Measurements from ENCODE around the gene BCOR.

BCOR gene

DNA sequence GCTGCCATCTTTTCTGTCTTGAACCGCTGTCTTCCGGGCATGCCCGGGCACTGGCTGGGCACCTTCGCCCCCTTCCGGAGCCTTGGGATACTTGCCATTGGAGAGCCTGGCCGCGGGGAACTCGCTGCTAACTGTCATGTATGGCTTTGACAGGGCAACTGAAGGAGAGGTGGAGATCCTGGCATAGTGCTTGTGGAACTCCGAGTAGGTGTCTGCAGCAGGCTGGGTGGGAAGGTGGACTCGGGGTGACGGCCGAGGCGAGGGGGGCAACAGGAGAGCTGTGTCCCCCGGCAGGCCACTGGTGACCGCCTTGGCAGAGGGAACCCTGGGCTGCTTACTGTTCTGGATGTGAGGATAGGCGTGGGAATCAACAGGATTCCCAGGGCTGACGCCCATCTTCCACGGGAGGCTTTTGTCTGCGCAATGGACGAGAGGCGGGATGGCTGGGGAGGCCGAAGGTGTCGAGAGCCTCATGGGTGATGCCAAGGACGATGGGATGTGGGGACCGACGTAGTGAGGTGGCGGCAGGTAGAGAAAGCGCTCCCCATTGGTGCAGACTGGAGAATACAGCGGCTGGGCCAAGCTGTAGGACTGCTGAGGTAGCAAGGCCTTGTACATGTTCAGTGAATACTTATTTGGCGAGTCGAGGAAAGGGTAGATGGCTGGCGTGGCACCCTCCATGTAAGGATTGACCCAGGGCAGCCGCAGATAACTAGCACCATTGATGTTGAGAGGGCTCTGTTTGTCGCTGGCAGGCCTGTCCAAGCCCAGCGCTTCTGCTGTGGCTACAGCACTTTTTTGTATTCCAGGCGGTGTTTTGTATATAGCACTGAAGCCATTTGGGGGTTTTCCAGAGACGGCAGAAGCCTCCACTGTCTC is 23.4 kb downstream of the BCOR start:
- Histone ChIP-seq H3K9me3 (ENCODE audit: insufficient read depth, low read depth, low read length) (no peaks in the 10 kb centered on the region), H3F3A (ENCODE audit: low read depth) (no peaks in the 10 kb centered on the region), H3K27me3 (ENCODE audit: insufficient read depth, low read length, poor library complexity, severe bottlenecking) (no peaks in the 10 kb centered on the region), H3K4me2 (ENCODE audit: low read depth, low read length, poor library complexity, severe bottlenecking) (no peak overlapping the region), H3K4me3 (ENCODE audit: low read length, poor library complexity, severe bottlenecking) (no peak overlapping the region), H3K36me3 (ENCODE audit: insufficient read depth, low read length) (peaks cover 92% of the 10 kb centered on the region; the same call in 1 of the 2 replicates), H3K9me2 (replicated peaks; ENCODE audit: low read depth, low read length) (no peaks in the 10 kb centered on the region), H4K20me1 (ENCODE audit: insufficient read depth, low read length, poor library complexity, severe bottlenecking) (peaks cover 77% of the 10 kb centered on the region), H2AFZ (ENCODE audit: low read length) (no peak overlapping the region), H3K9ac (ENCODE audit: low read depth, low read length, poor library complexity, severe bottlenecking) (no peak overlapping the region), H3K4me1 (ENCODE audit: insufficient read depth, low read length, poor library complexity, severe bottlenecking) (no peaks in the 10 kb centered on the region), H3K79me2 (ENCODE audit: insufficient read depth, low read length) (peaks cover 88% of the 10 kb centered on the region)
- TF ChIP-seq EZH2phosphoT487 (IDR thresholded peaks at IDR 0.05; ENCODE audit: borderline replicate concordance) = no peak
- TF ChIP-seq, protein P1, sequence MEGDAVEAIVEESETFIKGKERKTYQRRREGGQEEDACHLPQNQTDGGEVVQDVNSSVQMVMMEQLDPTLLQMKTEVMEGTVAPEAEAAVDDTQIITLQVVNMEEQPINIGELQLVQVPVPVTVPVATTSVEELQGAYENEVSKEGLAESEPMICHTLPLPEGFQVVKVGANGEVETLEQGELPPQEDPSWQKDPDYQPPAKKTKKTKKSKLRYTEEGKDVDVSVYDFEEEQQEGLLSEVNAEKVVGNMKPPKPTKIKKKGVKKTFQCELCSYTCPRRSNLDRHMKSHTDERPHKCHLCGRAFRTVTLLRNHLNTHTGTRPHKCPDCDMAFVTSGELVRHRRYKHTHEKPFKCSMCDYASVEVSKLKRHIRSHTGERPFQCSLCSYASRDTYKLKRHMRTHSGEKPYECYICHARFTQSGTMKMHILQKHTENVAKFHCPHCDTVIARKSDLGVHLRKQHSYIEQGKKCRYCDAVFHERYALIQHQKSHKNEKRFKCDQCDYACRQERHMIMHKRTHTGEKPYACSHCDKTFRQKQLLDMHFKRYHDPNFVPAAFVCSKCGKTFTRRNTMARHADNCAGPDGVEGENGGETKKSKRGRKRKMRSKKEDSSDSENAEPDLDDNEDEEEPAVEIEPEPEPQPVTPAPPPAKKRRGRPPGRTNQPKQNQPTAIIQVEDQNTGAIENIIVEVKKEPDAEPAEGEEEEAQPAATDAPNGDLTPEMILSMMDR (conservative IDR thresholded peaks at IDR 0.05; ENCODE audit: low read length) = no peak

DNA sequence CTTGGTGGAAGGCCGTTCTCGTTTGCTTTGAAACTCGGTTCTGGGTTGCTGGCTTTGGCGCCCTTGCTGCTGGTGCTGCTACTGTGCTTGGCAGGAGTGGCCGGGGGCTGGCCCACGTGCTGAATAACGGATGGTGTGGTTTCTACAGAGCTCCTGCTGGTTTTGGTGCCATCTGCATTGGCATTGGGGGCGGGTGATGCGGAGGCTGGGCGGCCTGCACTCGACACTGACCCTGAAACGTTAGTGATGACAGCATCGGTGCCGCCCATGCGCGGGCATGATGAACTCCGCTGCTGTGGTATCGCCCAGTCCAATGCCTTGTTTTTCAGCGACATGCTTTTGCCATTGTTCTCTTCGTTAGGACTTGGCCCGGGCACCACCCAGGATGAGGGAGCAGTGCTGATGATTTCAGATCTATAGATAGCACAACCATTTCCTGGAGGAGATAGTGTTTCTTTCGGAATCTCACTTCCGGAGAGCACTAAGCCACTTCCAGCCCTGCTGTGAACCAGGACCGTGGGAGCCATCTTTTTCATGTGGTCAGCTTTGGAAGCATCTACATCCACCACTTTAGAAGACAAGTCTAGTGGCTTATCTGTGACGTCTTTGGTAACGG is 24.2 kb downstream of the BCOR start:
- Histone ChIP-seq H4K20me1 (ENCODE audit: insufficient read depth, low read length, poor library complexity, severe bottlenecking) (peaks cover 78% of the 10 kb centered on the region), H3K27me3 (ENCODE audit: insufficient read depth, low read length, poor library complexity, severe bottlenecking) (no peaks in the 10 kb centered on the region)
- TF ChIP-seq EZH2phosphoT487 (IDR thresholded peaks at IDR 0.05; ENCODE audit: borderline replicate concordance) = no peak
- TF ChIP-seq, protein P1 (conservative IDR thresholded peaks at IDR 0.05; ENCODE audit: low read length) = no peak

DNA sequence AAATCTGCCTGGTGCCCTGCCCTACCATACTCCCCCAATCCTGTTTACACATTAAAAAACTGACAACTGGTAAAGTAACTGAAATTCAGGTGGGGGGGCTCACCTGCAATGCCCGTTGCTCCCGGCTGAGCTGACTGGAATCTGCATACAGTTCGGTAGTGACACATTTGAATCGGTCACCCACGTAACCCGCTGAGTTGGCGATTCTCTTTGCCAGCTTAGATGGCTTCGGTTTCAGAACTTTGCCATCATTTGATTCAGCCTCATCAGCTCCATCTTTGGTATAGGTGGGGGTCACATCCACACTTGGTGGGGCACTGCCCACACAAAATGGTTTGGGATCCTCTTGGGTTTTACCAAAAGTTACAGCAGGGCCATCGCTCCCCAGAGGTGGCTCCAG is 25.5 kb downstream of the BCOR start:
- Histone ChIP-seq H4K20me1 (ENCODE audit: insufficient read depth, low read length, poor library complexity, severe bottlenecking) (peaks cover 82% of the 10 kb centered on the region), H3K9me2 (replicated peaks; ENCODE audit: low read depth, low read length) (no peaks in the 10 kb centered on the region), H3K79me2 (ENCODE audit: insufficient read depth, low read length) (peaks cover 88% of the 10 kb centered on the region), H3K36me3 (ENCODE audit: insufficient read depth, low read length) (peaks cover 96% of the 10 kb centered on the region; the same call in 1 of the 2 replicates), H3K9me3 (ENCODE audit: insufficient read depth, low read depth, low read length) (no peaks in the 10 kb centered on the region), H3K9ac (ENCODE audit: low read depth, low read length, poor library complexity, severe bottlenecking) (no peak overlapping the region), H3K4me3 (ENCODE audit: low read length, poor library complexity, severe bottlenecking) (no peak overlapping the region), H3F3A (ENCODE audit: low read depth) (no peaks in the 10 kb centered on the region), H3K4me1 (ENCODE audit: insufficient read depth, low read length, poor library complexity, severe bottlenecking) (no peaks in the 10 kb centered on the region), H3K4me2 (ENCODE audit: low read depth, low read length, poor library complexity, severe bottlenecking) (no peak overlapping the region), H3K27me3 (ENCODE audit: insufficient read depth, low read length, poor library complexity, severe bottlenecking) (no peaks in the 10 kb centered on the region), H2AFZ (ENCODE audit: low read length) (no peak overlapping the region)
- TF ChIP-seq EZH2phosphoT487 (IDR thresholded peaks at IDR 0.05; ENCODE audit: borderline replicate concordance) = no peak
- TF ChIP-seq, protein P1 (conservative IDR thresholded peaks at IDR 0.05; ENCODE audit: low read length) = no peak

More for the DNA sequence above, 24.2 kb downstream of the BCOR start:
- H2AFZ ChIP-seq (ENCODE audit: low read length) = no peak overlapping the region
- no peaks in the 10 kb centered on the region for H3K9me3 ChIP-seq (ENCODE audit: insufficient read depth, low read depth, low read length)
- peaks cover 95% of the 10 kb centered on the region; the same call in 1 of the 2 replicates for H3K36me3 ChIP-seq (ENCODE audit: insufficient read depth, low read length)
- H3K4me1 ChIP-seq (ENCODE audit: insufficient read depth, low read length, poor library complexity, severe bottlenecking) = no peaks in the 10 kb centered on the region
- H3K4me2 ChIP-seq (ENCODE audit: low read depth, low read length, poor library complexity, severe bottlenecking) = no peak overlapping the region
- H3K4me3 ChIP-seq (ENCODE audit: low read length, poor library complexity, severe bottlenecking) = no peak overlapping the region
- no peaks in the 10 kb centered on the region for H3F3A ChIP-seq (ENCODE audit: low read depth)
- no peak overlapping the region for H3K9ac ChIP-seq (ENCODE audit: low read depth, low read length, poor library complexity, severe bottlenecking)
- no peaks in the 10 kb centered on the region for H3K9me2 ChIP-seq (replicated peaks; ENCODE audit: low read depth, low read length)
- H3K79me2 ChIP-seq (ENCODE audit: insufficient read depth, low read length) = peaks cover 88% of the 10 kb centered on the region
